Transverse colon (tissue), 3 donors: ENCODE data around the gene DNAJC7.

Experiments used
- CTCF ChIP-seq, 5 experiments: fragments of 200-600 bp in 3 of 5; fragments of 450-650 bp in 2 of 5; sonication (generic) in 3 of 5; IDR thresholded peaks; 1 replicate in 2 of 5; 2 replicates in 3 of 5; pipeline ENCODE4 v1.5.1; 2016 to 2017; ENCODE audit warnings: antibody characterized with exemption in 5 of 5, inconsistent platforms in 3 of 5, mild to moderate bottlenecking in 2 of 5, moderate library complexity in 1 of 5
- EP300 ChIP-seq: sonication (generic); formaldehyde crosslinking; IDR thresholded peaks from one replicate; pipeline ENCODE4 v1.6.1; 2017; ENCODE audit warnings: antibody characterized with exemption, low read depth

GRCh38 chr17:42002792-42003301, 14.4 kb downstream of the DNAJC7 start:
- TF ChIP-seq CTCF (IDR thresholded peaks at IDR 0.05) (no peak), EP300 (no peak)
